HepG2 (cell line): ENCODE data around the gene TMED9. TPM values are rescaled to one million over a fixed set of nuclear protein-coding genes. Genes with fewer than 3 reads are reported as not detected.

Source experiments
- ATF1 ChIP-seq: IDR thresholded peaks from 2 replicates; pipeline ENCODE4 v1.6.1; 2016; ENCODE audit warnings: mild to moderate bottlenecking, control low read depth
- CEBPG ChIP-seq: IDR thresholded peaks from 2 replicates; pipeline ENCODE4 v1.6.1; 2016
- CTCF ChIP-seq: sonication (generic); formaldehyde crosslinking; IDR thresholded peaks from 2 replicates; pipeline ENCODE4 v1.5.0; 2020; ENCODE audit warnings: mild to moderate bottlenecking, missing genetic modification reagents, moderate library complexity
- ELF3 ChIP-seq: IDR thresholded peaks from 2 replicates; pipeline ENCODE4 v1.6.1; 2016; ENCODE audit warnings: missing genetic modification reagents, missing compliant biosample characterization
- FOXK1 ChIP-seq: sonication (generic); formaldehyde crosslinking; IDR thresholded peaks from 2 replicates; pipeline ENCODE4 v1.4.0; 2020; ENCODE audit warnings: low read depth, missing genetic modification reagents, borderline replicate concordance
- GPBP1L1 ChIP-seq: sonication (generic); formaldehyde crosslinking; IDR thresholded peaks from 2 replicates; pipeline ENCODE4 v1.5.0; 2020; ENCODE audit warnings: mild to moderate bottlenecking, missing genetic modification reagents
- HNF4A ChIP-seq: sonication (generic); formaldehyde crosslinking; IDR thresholded peaks from 2 replicates; pipeline ENCODE4 v1.4.0; 2020; ENCODE audit warnings: missing genetic modification reagents
- KDM2A ChIP-seq: sonication (generic); formaldehyde crosslinking; IDR thresholded peaks from 2 replicates; pipeline ENCODE4 v1.4.0; 2020; ENCODE audit warnings: low read depth, missing genetic modification reagents, borderline replicate concordance
- KMT2B ChIP-seq: IDR thresholded peaks from 2 replicates; pipeline ENCODE4 v1.6.1; 2016; ENCODE audit warnings: missing genetic modification reagents, missing compliant biosample characterization
- MAX ChIP-seq: IDR thresholded peaks from 2 replicates; pipeline ENCODE4 v1.6.1; 2012; ENCODE audit warnings: inconsistent platforms
- MYC ChIP-seq: sonication (generic); formaldehyde crosslinking; IDR thresholded peaks from 2 replicates; pipeline ENCODE4 v1.9.0; 2021; ENCODE audit warnings: missing genetic modification reagents, borderline replicate concordance
- NONO ChIP-seq, 2 experiments: fragments of 450-650 bp in 1 of 2; sonication (generic) in 1 of 2; formaldehyde crosslinking in 1 of 2; IDR thresholded peaks in 1 of 2; conservative IDR thresholded peaks in 1 of 2; 2 replicates each; pipeline versions ENCODE4 v1.6.1 to v1.8.0; 2017 to 2022; ENCODE audit warnings: mild to moderate bottlenecking in 1 of 2, missing genetic modification reagents in 1 of 2, moderate library complexity in 1 of 2
- PHF20 ChIP-seq: sonication (generic); formaldehyde crosslinking; IDR thresholded peaks from 2 replicates; pipeline ENCODE4 v1.5.0; 2020; ENCODE audit warnings: mild to moderate bottlenecking, missing genetic modification reagents
- PHF8 ChIP-seq: sonication (generic); formaldehyde crosslinking; IDR thresholded peaks from 2 replicates; pipeline ENCODE4 v1.5.0; 2020; ENCODE audit warnings: missing genetic modification reagents
- POGZ ChIP-seq: sonication (generic); formaldehyde crosslinking; IDR thresholded peaks from 2 replicates; pipeline ENCODE4 v1.4.0; 2020; ENCODE audit warnings: mild to moderate bottlenecking, missing genetic modification reagents
- SIN3A ChIP-seq: IDR thresholded peaks from 2 replicates; pipeline ENCODE4 v1.6.1; 2011; ENCODE audit warnings: low read depth, mild to moderate bottlenecking, control low read depth, low read length, borderline replicate concordance
- TARDBP ChIP-seq: sonication (generic); formaldehyde crosslinking; IDR thresholded peaks from 2 replicates; pipeline ENCODE4 v1.8.0; 2022; ENCODE audit warnings: mild to moderate bottlenecking, missing genetic modification reagents
- TCF7L2 ChIP-seq: IDR thresholded peaks from 2 replicates; pipeline ENCODE4 v1.6.1; 2011; ENCODE audit warnings: mild to moderate bottlenecking, low read depth, low read length, moderate library complexity
- TFDP1 ChIP-seq: IDR thresholded peaks from 2 replicates; pipeline ENCODE4 v1.6.1; 2016; ENCODE audit warnings: missing compliant biosample characterization, missing genetic modification reagents, borderline replicate concordance
- TFDP2 ChIP-seq: sonication (generic); formaldehyde crosslinking; IDR thresholded peaks from 2 replicates; pipeline ENCODE4 v1.4.0; 2020; ENCODE audit warnings: missing genetic modification reagents
- TGIF2 ChIP-seq: IDR thresholded peaks from 2 replicates; pipeline ENCODE4 v1.6.1; 2016; ENCODE audit warnings: control low read depth, missing compliant biosample characterization
- ZNF383 ChIP-seq: sonication (generic); formaldehyde crosslinking; IDR thresholded peaks from 2 replicates; pipeline ENCODE4 v1.4.0; 2020; ENCODE audit warnings: missing genetic modification reagents, mild to moderate bottlenecking, borderline replicate concordance
- ZNF496 ChIP-seq: sonication (generic); formaldehyde crosslinking; IDR thresholded peaks from 2 replicates; pipeline ENCODE4 v1.8.1; 2023; ENCODE audit warnings: mild to moderate bottlenecking, moderate library complexity, missing genetic modification reagents; ENCODE audit not compliant: insufficient replicate concordance
- ZNF510 ChIP-seq: sonication (generic); formaldehyde crosslinking; IDR thresholded peaks from 2 replicates; pipeline ENCODE4 v1.4.0; 2020; ENCODE audit warnings: low read depth, mild to moderate bottlenecking, missing genetic modification reagents
- ZNF558 ChIP-seq: sonication (generic); formaldehyde crosslinking; IDR thresholded peaks from 2 replicates; pipeline ENCODE4 v1.9.0; 2022; ENCODE audit warnings: mild to moderate bottlenecking, missing genetic modification reagents, borderline replicate concordance
- polyA plus RNA-seq, 8 experiments: library from polyadenylated mRNA; depleted of rRNA in 3 of 8; stranded (reverse) in 7 of 8; unstranded in 1 of 8; fragments of >200 nt; fragmentation: Illumina TruSeq in 4 of 8; extraction: Trizol in 4 of 8; gene quantifications; 2 replicates each; pipeline versions ENCODE4 v1.2.1 to v1.2.3, GENCODE V29; 2011 to 2016; ENCODE audit warnings: low read depth in 4 of 8, missing spikeins in 1 of 8, mixed read lengths in 1 of 8; ENCODE audit not compliant: insufficient read depth in 1 of 8
- total RNA-seq, 5 experiments: library from RNA; depleted of rRNA; stranded (reverse); fragments of >200 nt; fragmentation: Illumina TruSeq; extraction: Trizol; gene quantifications; 2 replicates each; pipeline ENCODE4 v1.2.3, GENCODE V29; 2016; ENCODE audit warnings: low read depth in 1 of 5

TMED9 gene
- total and polyA plus RNA-seq, 2 of the 13 experiments (the other 11 are each of a cell fraction or from before 2014, with no cell fraction given) = 161 to 350 TPM

- TF ChIP-seq MAX (0 out of 2 replicates have a peak, but pooled peaks have one; percentile 36), MYC (peak; percentile 66; the same call in 1 of the 2 replicates), PHF20 (CRISPR knock-in tag) (peak; percentile 71), ELF3 (CRISPR knock-in tag) (peak; percentile 13; the same call in 1 of the 2 replicates), HNF4A (CRISPR knock-in tag) (no peak), ZNF558 (no peak), CEBPG (CRISPR knock-in tag) (peak; percentile 33; the same call in 1 of the 2 replicates), TGIF2 (CRISPR knock-in tag) (0 out of 2 replicates have a peak, but pooled peaks have one; percentile 24), TFDP1 (CRISPR knock-in tag) (0 out of 2 replicates have a peak, but pooled peaks have one; percentile 31), POGZ (CRISPR knock-in tag) (peak; percentile 40; the same call in 1 of the 2 replicates), TARDBP (CRISPR knock-in tag) (peak; percentile 77; the same call in 1 of the 2 replicates), SIN3A (peak; percentile 54; the same call in 1 of the 2 replicates), ZNF496 (CRISPR knock-in tag) (no peak), FOXK1 (CRISPR knock-in tag) (peak; percentile 81; the same call in 1 of the 2 replicates), TCF7L2 (no peak), GPBP1L1 (CRISPR knock-in tag) (no peak), PHF8 (CRISPR knock-in tag) (peak; percentile 58), KMT2B (CRISPR knock-in tag) (peak; percentile 60; the same call in 1 of the 2 replicates), ZNF383 (CRISPR knock-in tag) (no peak), NONO (IDR thresholded peaks at IDR 0.05) (no peak), NONO (CRISPR knock-in tag; conservative IDR thresholded peaks at IDR 0.05) (peak; percentile 50; the same call in 1 of the 2 replicates), ATF1 (peak; percentile 46; the same call in 1 of the 2 replicates), KDM2A (CRISPR knock-in tag) (peak; percentile 80; the same call in 1 of the 2 replicates), ZNF510 (CRISPR knock-in tag) (no peak), TFDP2 (CRISPR knock-in tag) (peak; percentile 50; the same call in 1 of the 2 replicates), CTCF (CRISPR knock-in tag) (peak; percentile 45)
Observed at GRCh38 chr5:177554474-177555111, 37.4 kb upstream of the TMED9 start, which contains the start of gene FAM193B (continued).
